ENCODE results near the gene AMOTL2.

The AMOTL2 gene

DNA sequence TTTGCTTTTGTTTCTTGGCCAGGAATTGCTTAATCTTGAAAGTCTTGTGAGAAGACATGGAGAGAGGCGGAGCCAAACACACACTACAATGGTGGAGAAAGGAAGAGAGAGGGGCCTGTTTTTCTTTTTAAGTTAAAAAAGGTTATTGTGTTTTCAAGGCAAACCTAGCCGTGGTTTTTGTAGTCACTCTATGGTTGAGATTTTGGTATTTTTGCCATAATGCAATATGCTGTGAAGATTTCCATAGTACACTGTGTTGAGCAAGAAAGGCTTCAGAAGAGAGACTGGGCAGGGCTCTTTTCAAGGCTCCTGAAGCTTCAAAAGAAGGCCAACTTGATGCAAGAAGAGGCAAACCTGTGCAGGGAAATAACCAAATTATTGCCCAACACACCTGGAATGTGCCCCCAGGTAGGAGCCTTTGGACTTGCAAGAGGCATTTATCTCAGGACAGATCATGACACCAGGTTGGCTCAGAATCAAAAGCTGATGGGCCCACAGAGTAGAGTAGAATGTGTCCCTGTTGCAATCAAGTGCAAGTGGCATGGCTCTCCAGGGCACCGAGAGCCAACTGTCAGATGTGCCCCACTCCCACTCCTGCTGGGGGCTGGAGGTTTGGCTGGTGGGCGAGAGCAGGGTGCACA is 22.1 kb downstream of the AMOTL2 start:
- no peak for DNase-seq (ENCODE audit: low read depth)

DNA sequence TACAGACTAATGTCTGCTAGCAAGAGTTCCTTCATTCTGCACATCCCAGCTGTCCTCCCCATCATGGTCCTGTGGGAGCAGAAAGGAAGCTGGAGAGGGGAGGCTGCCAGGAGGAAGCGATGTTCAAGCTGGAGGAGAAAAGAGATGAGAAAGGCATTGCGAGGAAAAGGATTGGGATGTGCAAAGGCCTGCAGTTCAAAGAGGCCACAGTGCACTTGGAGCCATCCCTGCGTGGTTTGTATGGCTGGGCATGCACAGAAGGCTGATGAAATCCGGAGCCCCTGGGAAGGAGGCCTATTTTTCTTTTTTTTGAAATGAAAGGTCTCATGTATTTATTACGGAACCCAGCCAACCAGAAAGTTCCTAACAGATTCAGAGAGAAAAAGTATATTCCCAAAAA is 22.8 kb downstream of the AMOTL2 start:
- no peak for DNase-seq (ENCODE audit: low read depth)

DNA sequence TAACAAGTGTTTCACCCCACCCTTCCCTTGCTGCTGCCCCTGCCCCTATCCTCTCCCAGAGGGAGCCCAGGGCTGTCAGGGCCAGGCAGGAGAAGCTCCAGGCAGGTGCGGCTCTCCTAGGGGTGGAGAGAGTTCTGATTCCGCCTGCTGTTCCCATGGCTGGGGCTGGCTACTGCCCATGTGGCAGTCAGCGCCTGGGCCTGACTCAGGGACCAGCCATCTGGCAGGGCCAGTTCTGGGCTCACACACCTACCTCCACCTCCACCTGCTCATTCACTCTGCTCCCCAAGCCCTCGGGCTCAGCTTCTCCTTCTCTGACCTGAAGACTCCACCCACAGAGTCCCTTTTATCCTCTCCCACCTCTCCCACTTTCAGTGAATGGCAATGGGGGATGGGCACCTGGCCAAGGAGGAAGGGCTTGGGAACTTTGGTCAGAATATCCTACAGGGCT is 23.4 kb downstream of the AMOTL2 start:
- DNase-seq (ENCODE audit: low read depth), result no peak

DNA sequence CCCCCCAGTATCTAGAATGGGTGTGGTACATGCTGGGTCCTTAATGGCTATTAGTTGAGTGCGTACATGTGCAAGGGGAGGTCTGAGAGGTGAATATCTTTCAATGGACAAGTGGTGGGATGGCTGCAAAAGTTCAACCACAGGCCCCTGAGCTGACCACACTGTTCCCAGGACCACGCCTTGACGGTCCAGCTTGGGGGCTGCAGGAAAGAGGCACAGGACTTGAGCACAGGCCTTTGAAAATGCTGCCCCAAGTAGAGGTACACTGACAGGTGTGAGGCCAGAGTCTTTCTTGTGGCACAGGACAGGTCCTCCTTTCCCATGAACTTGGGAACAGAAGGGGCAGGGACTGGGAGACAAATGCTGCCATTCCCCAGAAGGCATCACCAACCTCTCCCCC is 24.0 kb downstream of the AMOTL2 start:
- DNase-seq (ENCODE audit: low read depth), result no peak

DNA sequence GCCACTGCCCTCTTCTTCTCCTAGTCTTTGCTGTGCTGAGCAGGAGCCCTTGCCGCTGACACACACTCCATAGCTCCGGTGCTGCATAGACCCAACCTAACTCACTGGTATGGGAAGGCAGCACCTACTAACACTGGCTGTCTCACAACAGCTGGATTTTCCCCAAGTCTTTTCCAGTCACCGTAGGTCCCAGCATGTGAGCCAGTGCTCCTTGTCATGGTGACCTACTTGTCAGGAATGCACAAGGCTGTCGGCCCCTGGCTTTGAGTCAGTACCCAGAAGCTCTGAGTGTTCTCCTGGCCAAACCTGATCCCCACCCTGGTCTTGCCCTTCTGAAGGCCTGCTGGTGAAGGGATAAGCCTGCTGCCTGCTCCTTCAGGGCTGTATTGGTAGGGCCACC is 25.7 kb downstream of the AMOTL2 start:
- no peak for DNase-seq (ENCODE audit: low read depth)

DNA sequence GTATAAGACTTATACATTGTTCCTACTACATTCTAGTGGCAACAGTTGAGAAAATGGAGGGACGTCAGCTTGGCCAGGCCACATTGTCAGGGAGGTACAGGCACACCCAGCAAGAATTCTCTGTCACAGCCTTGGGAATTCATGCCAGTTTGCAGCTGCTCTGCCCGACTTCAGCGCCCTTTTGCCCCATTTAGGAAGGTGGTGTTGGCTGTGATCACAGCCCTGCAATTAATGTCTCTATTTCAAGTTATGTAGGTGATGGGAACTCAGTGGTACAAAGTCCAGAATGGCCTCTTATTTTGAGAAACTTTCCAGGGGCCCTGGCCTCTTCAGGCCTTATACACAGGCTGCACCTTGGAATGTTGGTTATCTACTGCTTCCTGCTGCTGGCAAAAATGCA is 26.7 kb downstream of the AMOTL2 start:
- DNase-seq (ENCODE audit: low read depth), result no peak

DNA sequence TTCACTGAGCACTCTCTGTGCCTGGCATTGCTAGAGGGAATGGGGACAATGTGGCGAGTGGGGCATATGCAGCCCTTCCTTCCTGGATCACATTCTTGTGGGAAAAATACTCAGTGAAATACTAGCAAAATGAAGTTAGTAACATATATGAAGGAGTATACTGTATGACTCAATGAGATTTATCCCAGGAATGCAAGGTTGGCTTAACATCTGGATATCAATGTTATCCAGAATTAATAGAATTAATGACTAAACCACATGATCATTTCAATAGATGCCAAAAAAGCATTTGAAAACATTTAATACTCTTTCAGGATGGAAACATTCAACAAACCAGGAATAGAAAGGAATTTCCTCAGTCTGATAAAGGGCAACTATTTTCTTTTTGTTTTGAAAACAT is 27.5 kb downstream of the AMOTL2 start:
- no peak for DNase-seq (ENCODE audit: low read depth)

DNA sequence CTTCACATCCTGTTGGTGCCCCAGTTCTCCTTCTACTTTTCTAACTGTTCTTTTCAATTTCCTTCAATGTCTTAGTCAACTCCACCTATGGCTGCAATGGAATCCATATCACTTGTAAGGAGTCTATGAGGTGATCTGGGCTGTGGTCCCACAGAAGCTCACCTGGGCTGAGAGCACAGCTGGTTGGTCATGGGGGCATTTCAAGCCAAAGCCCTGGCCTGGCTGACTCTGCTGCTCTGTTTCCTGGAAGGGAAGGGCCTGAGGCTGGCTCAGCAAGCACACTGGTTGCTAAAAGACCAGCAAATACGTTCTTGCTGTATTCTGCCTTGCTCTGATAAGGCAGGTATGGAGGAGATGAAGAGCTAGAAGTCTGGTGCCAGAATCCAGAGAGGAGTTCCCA is 29.0 kb downstream of the AMOTL2 start:
- DNase-seq (ENCODE audit: low read depth), result no peak

DNA sequence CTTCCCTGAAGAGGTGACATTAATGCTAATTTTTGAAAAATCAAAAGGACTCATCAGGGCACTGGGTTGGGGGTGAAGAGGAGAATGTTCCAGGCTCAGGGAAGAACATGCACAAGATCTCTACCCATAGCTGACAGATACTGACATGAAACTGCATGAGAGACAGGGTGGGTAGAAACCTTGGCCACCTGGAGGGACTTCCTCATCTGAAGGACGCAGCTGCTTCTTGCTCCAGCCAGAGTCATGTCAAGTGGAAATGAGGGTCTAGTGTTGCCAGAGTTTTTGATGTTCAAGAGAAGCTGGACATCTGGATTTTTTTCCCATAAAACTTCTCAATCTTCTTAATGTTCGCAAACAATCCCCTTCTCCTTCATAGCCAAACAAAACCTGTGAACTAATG is 29.7 kb downstream of the AMOTL2 start:
- no peak for DNase-seq (ENCODE audit: low read depth)

DNA sequence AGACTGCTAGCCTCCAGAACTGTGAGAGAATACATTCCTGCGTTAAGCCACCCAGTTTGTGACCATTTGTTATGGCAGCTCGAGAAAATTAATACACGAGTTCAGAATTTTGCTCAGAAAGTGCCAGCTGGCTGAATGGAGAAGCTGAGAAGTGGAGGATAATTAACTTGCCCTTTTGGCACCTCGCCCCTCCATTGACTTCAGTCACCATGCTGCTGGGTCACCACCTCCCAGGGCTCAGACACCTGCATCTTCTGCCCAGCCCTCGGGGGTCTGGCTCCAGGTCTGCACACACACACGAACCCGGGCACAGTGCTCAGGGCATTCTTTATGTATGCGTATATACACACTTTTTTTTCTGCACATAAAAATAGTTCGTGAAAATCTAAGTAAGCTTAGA is 32.0 kb downstream of the AMOTL2 start:
- no peak for DNase-seq (ENCODE audit: low read depth)

DNA sequence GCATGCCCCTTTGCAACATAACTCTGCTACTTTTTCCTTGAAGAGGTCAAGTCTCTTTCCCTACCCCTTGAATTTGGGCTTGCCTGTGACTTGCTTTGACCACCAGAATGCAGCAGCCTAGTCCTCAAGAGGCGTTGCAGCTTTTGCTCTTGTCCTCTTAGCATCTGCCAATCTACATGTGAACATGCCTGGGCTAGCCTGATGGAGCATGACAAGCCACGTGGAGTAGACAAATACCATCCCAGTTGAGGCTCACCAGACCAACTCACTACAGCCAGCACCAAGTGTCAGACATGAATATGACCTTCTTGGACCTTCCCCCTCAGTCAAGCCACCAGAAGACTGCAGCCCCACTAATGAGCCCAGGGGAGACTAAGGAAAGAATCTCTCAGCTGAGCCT is 32.9 kb downstream of the AMOTL2 start:
- no peak for DNase-seq (ENCODE audit: low read depth)

DNA sequence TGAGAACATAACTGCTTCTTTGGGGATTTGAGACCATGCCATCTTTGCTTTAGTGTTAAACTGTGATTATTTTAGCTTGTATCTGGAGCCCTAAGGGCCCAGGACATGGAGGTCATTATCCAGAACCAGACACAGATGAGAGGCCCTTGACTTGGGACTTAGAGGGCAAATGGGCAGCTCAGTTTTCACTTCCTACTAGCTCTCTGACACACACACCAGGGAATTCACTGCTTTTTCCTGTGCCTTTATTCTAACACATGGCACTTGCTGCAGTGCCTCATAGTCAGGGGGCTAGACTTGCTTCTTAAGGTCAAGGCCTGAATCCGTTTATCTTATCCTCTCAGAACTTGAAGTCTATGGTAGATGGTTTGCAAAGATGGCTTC is 33.3 kb downstream of the AMOTL2 start:
- no peak for DNase-seq (ENCODE audit: low read depth)

DNA sequence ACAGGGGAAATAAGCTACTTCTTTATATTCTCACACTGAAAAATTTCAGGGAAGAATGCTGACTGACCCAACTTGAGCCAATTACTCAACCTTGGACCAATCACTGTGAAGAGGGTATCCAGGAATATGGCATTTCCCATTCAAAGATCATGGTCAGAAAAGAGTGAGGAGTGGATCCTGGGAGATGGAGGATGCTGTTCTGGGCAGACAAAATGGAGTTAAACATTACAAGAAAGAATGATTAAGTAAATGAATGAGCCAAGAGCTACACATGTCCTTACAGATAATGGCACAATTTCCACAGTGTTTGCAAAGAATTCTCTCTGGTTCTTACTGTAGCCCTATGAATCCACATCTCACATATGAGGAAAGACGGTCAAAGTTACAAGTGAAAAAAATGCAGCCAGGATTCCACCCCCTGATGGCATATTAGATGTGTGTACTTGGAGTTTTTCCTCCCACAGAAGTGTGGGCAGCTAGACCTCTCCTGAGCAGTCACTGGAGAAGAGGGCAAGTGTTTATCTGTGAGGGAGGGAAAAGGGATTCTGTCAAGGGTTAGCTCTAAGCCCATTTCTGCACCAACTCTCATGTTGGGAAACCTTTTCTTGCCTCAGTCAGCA is 33.8 kb downstream of the AMOTL2 start:
- DNase-seq (ENCODE audit: low read depth), result no peak

DNA sequence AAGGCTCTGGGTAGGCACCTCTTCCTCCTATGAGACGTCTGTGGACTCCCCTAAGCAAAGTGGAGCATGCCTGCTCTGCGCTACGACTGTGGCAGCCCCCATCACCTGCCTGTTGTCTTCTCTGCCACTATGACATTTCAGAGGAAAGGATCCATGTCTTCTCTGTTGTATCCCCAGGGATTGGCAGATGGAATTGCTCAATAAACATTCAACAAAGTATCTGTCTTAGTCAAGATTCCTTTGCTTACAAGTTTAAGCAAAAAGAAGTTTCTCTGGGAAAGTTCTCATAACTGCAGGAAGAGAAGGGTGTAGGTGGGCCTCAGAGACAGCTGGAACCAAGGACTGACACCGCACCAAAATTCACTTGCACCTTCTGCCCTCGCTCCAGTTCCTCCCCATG is 34.3 kb downstream of the AMOTL2 start:
- DNase-seq (ENCODE audit: low read depth), result no peak

DNA sequence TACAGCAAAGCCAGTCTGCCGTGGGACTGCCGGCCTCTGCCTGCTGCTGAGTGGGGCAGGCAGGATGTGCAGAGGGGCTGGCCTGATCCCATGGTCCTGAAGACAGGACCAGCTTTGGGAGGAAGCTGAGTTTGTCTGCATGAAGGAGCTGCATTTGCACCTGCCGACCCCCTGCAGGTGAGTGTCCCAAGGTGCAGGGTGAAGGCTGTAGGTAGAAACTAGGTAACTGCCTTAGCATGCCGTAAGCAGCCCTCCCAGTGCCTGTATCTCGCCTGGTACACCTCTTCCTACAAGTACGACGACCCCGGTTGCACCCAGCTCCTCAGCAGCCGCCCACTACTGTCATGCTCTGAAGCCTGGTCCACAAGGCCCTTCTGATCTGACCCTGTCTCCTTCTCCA is 34.9 kb downstream of the AMOTL2 start:
- DNase-seq (ENCODE audit: low read depth), result no peak

DNA sequence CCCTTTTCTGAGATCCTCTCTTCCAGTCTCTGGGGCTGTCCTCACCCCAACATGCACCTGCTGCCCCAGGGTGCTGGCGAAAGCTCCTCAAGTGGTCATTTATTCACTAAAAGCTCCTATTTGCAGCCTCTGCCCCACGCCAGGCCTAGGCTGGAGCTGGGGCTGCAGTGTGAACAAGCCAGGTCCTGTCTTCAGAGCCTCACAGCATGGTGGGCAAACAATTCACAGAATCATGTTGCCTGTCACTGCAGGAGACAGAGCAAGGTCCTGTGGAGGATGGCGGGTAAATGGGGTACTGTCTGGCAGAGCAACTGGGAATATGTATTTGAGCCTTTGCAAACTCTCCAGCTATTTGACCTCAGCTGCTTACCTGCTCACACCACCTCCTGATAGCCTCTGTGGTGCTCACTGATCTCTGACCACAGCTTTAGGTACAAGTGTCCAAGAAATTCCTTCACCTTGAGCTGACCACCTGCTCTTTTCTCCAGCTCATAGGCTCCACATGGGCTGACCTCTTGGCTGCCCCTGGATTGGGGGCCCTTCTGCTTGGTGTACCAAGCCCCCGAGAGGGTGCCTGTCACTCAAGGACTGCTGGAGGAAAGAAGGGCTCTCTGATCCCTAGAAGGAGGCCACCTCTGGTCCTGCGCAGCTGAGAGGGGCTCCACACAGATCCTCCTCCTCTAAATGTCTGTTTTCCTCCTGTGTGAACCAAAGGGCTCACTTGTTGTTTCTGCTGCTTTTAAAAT is 35.6 kb downstream of the AMOTL2 start:
- DNase-seq (ENCODE audit: low read depth), result no peak

DNA sequence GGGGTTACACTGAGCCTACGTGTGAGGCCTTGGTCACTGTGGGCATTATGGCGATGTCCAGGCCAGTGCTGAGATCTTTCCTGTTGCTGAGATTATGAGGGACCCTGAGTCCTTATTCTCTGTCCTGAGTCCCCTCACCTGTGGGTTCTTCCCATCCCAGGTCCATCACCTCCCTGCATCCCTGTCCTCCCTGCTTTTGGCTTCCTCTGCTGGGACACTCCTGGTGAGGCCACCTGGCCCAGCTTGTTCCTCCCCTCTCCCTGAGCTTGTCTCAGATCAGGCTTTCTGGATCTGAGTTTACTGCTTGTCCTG is 36.1 kb downstream of the AMOTL2 start:
- DNase-seq (ENCODE audit: low read depth), result no peak

DNA sequence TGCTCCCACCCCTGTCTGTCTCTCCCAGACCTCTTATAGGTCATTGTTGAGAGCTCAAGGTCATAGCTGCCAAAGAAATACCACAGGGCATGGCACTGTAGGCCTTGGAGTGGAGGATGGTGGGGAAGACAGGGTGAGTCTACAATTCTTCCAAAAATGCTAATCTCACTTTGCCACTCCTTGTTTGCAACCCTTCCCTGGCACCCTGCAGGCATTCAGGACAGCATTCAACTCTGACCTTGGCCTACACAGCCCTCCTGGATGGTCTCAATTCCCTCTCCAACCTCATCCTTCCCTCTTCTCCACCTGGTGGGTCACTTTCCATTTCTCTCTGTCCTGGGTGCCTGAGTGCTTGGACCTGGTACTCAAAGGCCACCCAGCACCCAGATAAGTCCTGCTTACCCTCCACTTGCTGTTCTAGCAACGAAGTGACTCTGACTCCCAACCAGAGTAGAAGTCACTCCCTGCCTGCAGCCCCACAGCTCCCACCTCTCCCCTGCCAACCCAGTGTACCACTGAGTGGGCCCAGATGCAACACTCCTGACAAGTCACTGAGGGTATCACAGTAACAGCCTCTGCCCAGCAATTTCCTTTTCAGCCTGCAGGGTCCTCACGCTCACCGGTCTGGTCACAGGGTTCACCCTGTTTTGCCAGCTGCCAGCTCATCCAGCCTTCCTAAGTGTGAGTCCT is 36.6 kb downstream of the AMOTL2 start:
- no peak for DNase-seq (ENCODE audit: low read depth)

DNA sequence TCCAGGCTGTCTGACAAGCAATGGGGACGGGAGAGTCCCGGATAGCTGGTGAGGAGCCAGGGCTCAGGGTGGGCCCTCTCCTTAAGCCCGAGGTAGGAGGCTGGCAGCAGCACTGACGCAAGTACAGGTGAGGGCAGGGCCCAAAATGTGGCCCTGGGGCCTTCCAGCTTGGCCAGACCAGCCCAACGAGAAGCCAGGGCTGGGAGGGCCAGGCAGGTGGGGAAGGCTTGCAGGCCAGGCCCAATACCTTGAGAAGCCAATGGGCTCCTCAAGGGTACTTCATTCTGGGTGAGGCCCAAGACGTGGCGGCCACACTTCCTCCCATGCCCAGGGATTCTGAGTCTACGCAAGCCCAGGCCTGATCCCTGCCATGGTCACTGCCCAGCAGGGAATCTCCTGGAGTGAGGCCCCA is 37.2 kb downstream of the AMOTL2 start:
- DNase-seq (ENCODE audit: low read depth), result no peak

DNA sequence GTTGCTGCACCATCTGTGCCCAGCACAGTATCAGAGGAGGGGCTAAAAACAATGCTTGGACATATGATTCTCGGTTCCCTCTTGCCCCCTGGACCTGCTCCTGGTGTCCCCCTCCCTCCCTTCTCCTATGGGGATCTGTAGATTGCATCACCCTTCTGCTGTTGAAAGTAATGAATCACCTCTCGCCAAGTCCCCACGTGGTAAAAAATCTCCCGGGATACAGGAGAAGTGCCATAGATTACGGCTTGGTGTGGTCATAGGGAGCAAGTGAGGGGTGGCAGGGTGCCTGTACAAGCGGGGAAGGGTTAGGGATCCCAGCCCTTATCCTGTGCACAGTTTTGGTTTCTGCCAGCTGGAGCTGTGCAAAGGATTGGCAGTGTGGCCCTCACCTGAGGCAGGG is 37.7 kb downstream of the AMOTL2 start:
- DNase-seq (ENCODE audit: low read depth), result no peak

DNA sequence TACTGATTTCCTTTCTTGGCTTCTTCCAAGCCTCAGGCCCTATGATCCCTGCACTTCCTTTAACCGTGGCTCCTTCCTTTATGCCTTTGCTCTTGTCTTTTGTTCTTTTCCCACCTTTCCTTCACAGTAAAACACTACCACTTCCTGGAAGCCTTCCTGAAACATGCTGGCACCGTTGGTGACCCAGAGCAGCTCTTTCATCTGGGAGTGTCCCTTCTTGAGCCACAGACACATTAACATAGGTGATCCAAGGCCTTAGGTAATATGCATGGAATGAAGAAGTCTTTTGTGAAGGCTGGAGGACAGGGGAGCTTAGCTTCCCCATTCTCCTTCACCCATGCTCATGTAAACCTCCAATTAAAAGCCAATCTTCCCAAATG is 39.4 kb downstream of the AMOTL2 start:
- DNase-seq (ENCODE audit: low read depth), result no peak

DNA sequence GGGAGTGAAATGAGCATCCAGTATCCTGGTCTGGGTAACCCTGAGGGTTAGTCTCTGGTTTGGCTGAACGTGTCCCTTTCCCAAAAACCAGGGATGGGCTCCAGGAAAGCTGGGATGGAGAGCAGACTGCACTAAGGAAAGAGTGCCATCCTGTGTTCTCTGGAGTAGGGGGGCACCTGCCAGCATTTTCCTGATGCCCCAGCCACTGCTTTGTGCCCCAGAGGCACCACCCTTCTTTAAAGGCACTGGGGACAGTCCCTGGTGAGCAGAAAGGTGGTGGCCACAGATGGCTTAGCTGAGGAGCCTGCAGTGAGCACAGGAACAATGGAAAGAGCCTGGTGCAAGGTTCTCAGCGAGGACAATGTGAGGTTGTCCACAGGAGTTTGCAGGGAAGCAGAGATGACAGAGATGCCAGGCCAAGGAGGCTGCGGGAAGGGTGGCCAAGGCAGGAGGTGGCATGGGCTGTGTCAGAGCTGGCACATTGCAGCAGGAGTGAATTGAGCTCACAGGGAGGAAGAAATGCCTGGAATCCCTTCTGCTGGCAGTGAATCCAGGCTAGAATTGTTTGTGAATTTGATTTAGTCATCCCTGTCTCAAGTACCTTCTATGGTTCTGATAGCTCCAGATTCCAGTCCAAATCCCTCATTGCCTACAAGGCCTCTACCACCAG is 39.9 kb downstream of the AMOTL2 start:
- DNase-seq (ENCODE audit: low read depth), result no peak

Measured in activated T-cell treated with anti-CD3 and anti-CD28 coated beads for 24 hours (primary cell).